Measurements from ENCODE around the gene AMH.

Gene AMH

DNA sequence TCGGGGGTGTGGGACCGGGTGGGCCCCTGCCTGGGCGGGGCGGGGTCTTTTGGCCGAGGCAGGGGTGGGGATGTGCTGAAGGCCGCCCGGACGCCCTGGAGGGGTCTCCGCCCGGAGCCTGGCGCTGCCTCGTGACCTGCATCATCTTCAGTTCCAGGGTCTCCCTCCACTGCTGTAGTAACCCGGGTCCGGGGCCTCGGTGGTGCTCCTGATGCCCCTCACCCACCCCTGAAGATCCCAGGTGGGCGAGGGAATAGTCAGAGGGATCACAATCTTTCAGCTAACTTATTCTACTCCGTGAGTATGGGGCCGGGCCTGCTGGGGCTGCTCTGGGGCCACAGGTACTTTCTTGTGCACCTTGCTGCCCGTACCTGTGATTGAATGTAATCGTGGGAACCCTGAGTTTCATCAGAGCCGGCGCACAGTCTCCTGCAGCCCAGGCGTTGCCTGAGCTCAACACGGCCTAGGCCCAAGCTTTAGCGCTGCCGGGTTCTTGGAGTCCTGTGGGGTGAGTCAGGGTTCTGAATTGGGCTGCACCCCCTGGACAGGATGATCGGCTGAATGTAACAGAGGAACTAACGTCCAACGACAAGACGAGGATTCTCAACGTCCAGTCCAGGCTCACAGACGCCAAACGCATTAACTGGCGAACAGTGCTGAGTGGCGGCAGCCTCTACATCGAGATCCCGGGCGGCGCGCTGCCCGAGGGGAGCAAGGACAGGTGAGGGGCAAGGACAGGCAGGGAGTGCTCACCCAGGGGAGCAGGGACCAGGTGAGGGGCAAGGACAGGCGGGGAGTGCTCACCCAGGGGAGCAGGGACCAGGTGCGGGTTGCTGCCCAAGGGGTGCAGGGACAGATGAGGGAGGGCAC, 22.3 kb downstream of the AMH start (continued):
- TF ChIP-seq, protein P1, sequence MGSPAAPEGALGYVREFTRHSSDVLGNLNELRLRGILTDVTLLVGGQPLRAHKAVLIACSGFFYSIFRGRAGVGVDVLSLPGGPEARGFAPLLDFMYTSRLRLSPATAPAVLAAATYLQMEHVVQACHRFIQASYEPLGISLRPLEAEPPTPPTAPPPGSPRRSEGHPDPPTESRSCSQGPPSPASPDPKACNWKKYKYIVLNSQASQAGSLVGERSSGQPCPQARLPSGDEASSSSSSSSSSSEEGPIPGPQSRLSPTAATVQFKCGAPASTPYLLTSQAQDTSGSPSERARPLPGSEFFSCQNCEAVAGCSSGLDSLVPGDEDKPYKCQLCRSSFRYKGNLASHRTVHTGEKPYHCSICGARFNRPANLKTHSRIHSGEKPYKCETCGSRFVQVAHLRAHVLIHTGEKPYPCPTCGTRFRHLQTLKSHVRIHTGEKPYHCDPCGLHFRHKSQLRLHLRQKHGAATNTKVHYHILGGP (tag by site-specific recombination; IDR thresholded peaks at IDR 0.05) = no peak
- TF ChIP-seq ZNF660 (tag by site-specific recombination; IDR thresholded peaks at IDR 0.05) (no peak), ZNF404 (tag by site-specific recombination; IDR thresholded peaks at IDR 0.05) (no peak), ZNF248 (tag by site-specific recombination; IDR thresholded peaks at IDR 0.05) (no peak), ZNF184 (tag by site-specific recombination; IDR thresholded peaks at IDR 0.05) (no peak), ZFP37 (tag by site-specific recombination; IDR thresholded peaks at IDR 0.05) (no peak), ZNF529 (tag by site-specific recombination; IDR thresholded peaks at IDR 0.05; ENCODE audit: insufficient replicate concordance) (no peak), GLIS1 (tag by site-specific recombination; IDR thresholded peaks at IDR 0.05) (peak; percentile 91), GLI2 (tag by site-specific recombination; IDR thresholded peaks at IDR 0.05; ENCODE audit: borderline replicate concordance, low read depth) (no peak), ZNF558 (tag by site-specific recombination; IDR thresholded peaks at IDR 0.05) (no peak), ZNF18 (tag by site-specific recombination; IDR thresholded peaks at IDR 0.05) (no peak), ATF2 (tag by site-specific recombination; IDR thresholded peaks at IDR 0.05; ENCODE audit: low read depth) (no peak), ZNF121 (tag by site-specific recombination; IDR thresholded peaks at IDR 0.05) (no peak), PRDM10 (tag by site-specific recombination; IDR thresholded peaks at IDR 0.05) (no peak; the same call in 1 of the 2 replicates), HOXD13 (CRISPR knock-in tag; IDR thresholded peaks at IDR 0.05; ENCODE audit: borderline replicate concordance) (no peak), ZNF140 (tag by site-specific recombination; IDR thresholded peaks at IDR 0.05) (no peak), IKZF3 (tag by site-specific recombination; IDR thresholded peaks at IDR 0.05) (no peak), ZNF677 (tag by site-specific recombination; IDR thresholded peaks at IDR 0.05) (no peak), ZNF621 (tag by site-specific recombination; IDR thresholded peaks at IDR 0.05) (no peak), ZNF664 (tag by site-specific recombination; IDR thresholded peaks at IDR 0.05) (no peak), ZNF280D (tag by site-specific recombination; IDR thresholded peaks at IDR 0.05) (no peak), ZNF514 (tag by site-specific recombination; IDR thresholded peaks at IDR 0.05) (no peak), ZNF843 (tag by site-specific recombination; IDR thresholded peaks at IDR 0.05) (no peak), SP2 (tag by site-specific recombination; IDR thresholded peaks at IDR 0.05) (no peak), ZNF426 (tag by site-specific recombination; IDR thresholded peaks at IDR 0.05) (no peak), ZNF221 (tag by site-specific recombination; IDR thresholded peaks at IDR 0.05; ENCODE audit: borderline replicate concordance) (no peak)
- TF ChIP-seq, protein P2, sequence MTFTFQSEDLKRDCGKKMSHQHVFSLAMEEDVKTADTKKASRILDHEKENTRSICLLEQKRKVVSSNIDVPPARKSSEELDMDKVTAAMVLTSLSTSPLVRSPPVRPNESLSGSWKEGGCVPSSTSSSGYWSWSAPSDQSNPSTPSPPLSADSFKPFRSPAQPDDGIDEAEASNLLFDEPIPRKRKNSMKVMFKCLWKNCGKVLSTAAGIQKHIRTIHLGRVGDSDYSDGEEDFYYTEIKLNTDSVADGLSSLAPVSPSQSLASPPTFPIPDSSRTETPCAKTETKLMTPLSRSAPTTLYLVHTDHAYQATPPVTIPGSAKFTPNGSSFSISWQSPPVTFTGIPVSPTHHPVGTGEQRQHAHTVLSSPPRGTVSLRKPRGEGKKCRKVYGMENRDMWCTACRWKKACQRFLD (tag by site-specific recombination; IDR thresholded peaks at IDR 0.05) = no peak

Data from HEK293 (cell line).